Small intestine (tissue), 16 donors: ENCODE measurements around the gene POU2AF1. TPM values are rescaled to one million over a fixed set of nuclear protein-coding genes. Genes with fewer than 3 reads are reported as not detected.
A peak's percentile ranks its signal among the peaks of the same experiment; 100 is the strongest.

Experiments used
- DNase-seq, 2 donors: peaks; one replicate each; pipeline versions ENCODE4 v3.0.0 to v3.0.0-alpha.2; 2013
- FAIRE-seq: peaks from 2 replicates; lab custom pipeline; 2012; peaks lifted over from hg19 to GRCh38; lab: Jason Lieb, UNC
- H3K27ac ChIP-seq, 3 donors: one replicate each; pipeline ENCODE4 v1.5.1; 2013; ENCODE audit warnings: low read length in 2 of 3, mild to moderate bottlenecking in 2 of 3, control low read depth in 1 of 3, inconsistent platforms in 1 of 3, low read depth in 1 of 3, moderate library complexity in 1 of 3
- H3K27me3 ChIP-seq, 3 donors: one replicate each; pipeline ENCODE4 v1.6.1; 2013; ENCODE audit warnings: low read length in 3 of 3, inconsistent platforms in 1 of 3; ENCODE audit not compliant: control insufficient read depth in 3 of 3, insufficient read depth in 3 of 3
- H3K36me3 ChIP-seq, 3 donors: one replicate each; pipeline ENCODE4 v1.6.1; 2013; ENCODE audit warnings: low read length in 3 of 3, inconsistent platforms in 1 of 3, low read depth in 1 of 3, mild to moderate bottlenecking in 1 of 3, moderate library complexity in 1 of 3; ENCODE audit not compliant: control insufficient read depth in 3 of 3, insufficient read depth in 2 of 3
- H3K4me1 ChIP-seq, 3 donors: one replicate each; pipeline ENCODE4 v1.6.1; 2013; ENCODE audit warnings: low read length in 2 of 3, inconsistent platforms in 1 of 3, low read depth in 1 of 3, mild to moderate bottlenecking in 1 of 3, moderate library complexity in 1 of 3; ENCODE audit not compliant: control insufficient read depth in 3 of 3, insufficient read depth in 2 of 3
- H3K4me3 ChIP-seq, 3 donors: one replicate each; pipeline ENCODE4 v1.5.1; 2013; ENCODE audit warnings: low read length in 3 of 3, control low read depth in 1 of 3, inconsistent platforms in 1 of 3, low read depth in 1 of 3, mild to moderate bottlenecking in 1 of 3, moderate library complexity in 1 of 3
- H3K9me3 ChIP-seq, 2 donors: one replicate each; pipeline ENCODE4 v1.6.1; 2013; ENCODE audit warnings: low read depth in 1 of 2, low read length in 1 of 2; ENCODE audit not compliant: control insufficient read depth in 2 of 2, insufficient read depth in 1 of 2
- WGBS, 3 donors: extraction: QIAGEN DNeasy Blood & Tissue Kit; methylation state at CpG; one replicate each; pipeline ENCODE4 v1.1.7; 2013; 5-methylcytosine and 5-hydroxymethylcytosine counted together
- long read RNA-seq, 10 donors: transcript quantifications; one replicate each; lab custom pipeline, GENCODE V29; 2026
- polyA plus RNA-seq, 4 donors: library from polyadenylated mRNA; stranded (reverse) in 3 of 4; unstranded in 1 of 4; fragments of 200-250 nt in 3 of 4; fragments of 120-200 nt in 1 of 4; gene quantifications; one replicate each; pipeline versions ENCODE4 v1.2.1 to v1.2.3, GENCODE V29; 2013
- donor health status: healthy with polysubstance abuse.
- donor health status: control.
- donor health status: control.
- donor health status: Bipolar disorder and iron deficiency.
- donor health status: healthy.

Gene POU2AF1
- polyA plus RNA-seq = 1 to 10 TPM; 1.0 to 9.2 (median 3.4) TPM
- long read RNA-seq, donor 1 = 0 reads
- long read RNA-seq, donor 2 = 0 reads
- long read RNA-seq, donor 3, partial matches to known transcripts = 0 of 1 reads
- long read RNA-seq, donor 3, other reads (novel, unspliced or antisense) = 0 of 1 reads
- long read RNA-seq, donor 4 = 0 reads
- long read RNA-seq, donor 5 = 0 reads
- long read RNA-seq, donor 6 = 0 reads
- long read RNA-seq, donor 7 = 0 reads
- long read RNA-seq, donor 8 = 0 reads
- long read RNA-seq, donor 9 = 0 reads
- long read RNA-seq, donor 10 = 0 reads

- Histone ChIP-seq H3K9me3 (no peaks in the 10 kb centered on the region), H3K27me3 (no peaks in the 10 kb centered on the region), H3K36me3 (no peaks in the 10 kb centered on the region), H3K4me3 (peak within 1 kb of the TSS in 1 of 3 donors; percentile 17), H3K27ac (peak within 1 kb of the TSS in 1 of 3 donors; percentile 67), H3K4me1 (peaks cover 0 to 11% (median 0%) of the 10 kb centered on the region in 3 donors)
- FAIRE-seq (no peak), DNase-seq (no peak)
- WGBS, 3 donors = 58 to 83% (median 70%) methylated on average over 28 to 33 of the region's 33 CpGs
Observed at GRCh38 chr11:111378861-111379601, at the start of gene POU2AF1. TSS of gene POU2AF1 (minus strand) at chr11:111379275. CDS start at chr11:111379177, 98 bp downstream.

- Histone ChIP-seq H3K27ac (no peak overlapping the region), H3K4me1 (no peaks in the 10 kb centered on the region), H3K27me3 (no peaks in the 10 kb centered on the region), H3K4me3 (no peak overlapping the region), H3K36me3 (no peaks in the 10 kb centered on the region), H3K9me3 (no peaks in the 10 kb centered on the region)
- WGBS, 3 donors = 87 to 92% (median 90%) methylated on average over 5 of the region's 5 CpGs
- DNase-seq = no peak
- FAIRE-seq = no peak
Observed at GRCh38 chr11:111428113-111428876, 49.2 kb upstream of the POU2AF1 start.

- H3K4me1 ChIP-seq = peaks cover 0 to 5% (median 0%) of the 10 kb centered on the region in 3 donors
- no peak overlapping the region for H3K4me3 ChIP-seq
- DNase-seq = peak; percentile 50 to 58
- no peaks in the 10 kb centered on the region for H3K27me3 ChIP-seq
- no peaks in the 10 kb centered on the region for H3K9me3 ChIP-seq
- no peak for FAIRE-seq
- WGBS, 3 donors = 33 to 50% (median 36%) methylated on average over 4 of the region's 4 CpGs
- no peaks in the 10 kb centered on the region for H3K36me3 ChIP-seq
- no peak overlapping the region for H3K27ac ChIP-seq
Observed at GRCh38 chr11:111427471-111427912, 48.4 kb upstream of the POU2AF1 start.

- H3K9me3 ChIP-seq = no peaks in the 10 kb centered on the region
- no peaks in the 10 kb centered on the region for H3K27me3 ChIP-seq
- DNase-seq (no peak), FAIRE-seq (no peak)
- no peaks in the 10 kb centered on the region for H3K36me3 ChIP-seq
- H3K4me3 ChIP-seq = no peak overlapping the region
- peaks cover 0 to 10% (median 0%) of the 10 kb centered on the region in 3 donors for H3K4me1 ChIP-seq
- H3K27ac ChIP-seq = no peak overlapping the region
- WGBS, 3 donors = 66 to 86% (median 72%) methylated on average over 6 of the region's 6 CpGs
Observed at GRCh38 chr11:111426617-111427016, 47.5 kb upstream of the POU2AF1 start.

- WGBS, 3 donors = 31 to 73% (median 38%) methylated on average over 1 of the region's 1 CpG
Observed at GRCh38 chr11:111423250-111423615, 44.2 kb upstream of the POU2AF1 start.

GRCh38 chr11:111422494-111423249, 43.6 kb upstream of the POU2AF1 start:
- no peaks in the 10 kb centered on the region for H3K36me3 ChIP-seq
- no peak for FAIRE-seq
- peaks cover 0 to 5% of the 10 kb centered on the region in 2 donors for H3K9me3 ChIP-seq
- WGBS, 3 donors = 27 to 45% (median 30%) methylated on average over 12 of the region's 12 CpGs
- H3K4me3 ChIP-seq = no peak overlapping the region
- H3K4me1 ChIP-seq = peaks cover 0 to 16% (median 3%) of the 10 kb centered on the region in 3 donors
- peak; percentile 66 to 75 for DNase-seq
- H3K27ac ChIP-seq = no peak overlapping the region
- H3K27me3 ChIP-seq = no peaks in the 10 kb centered on the region

More at GRCh38 chr11:111423250-111423615, 44.2 kb upstream of the POU2AF1 start:
- Histone ChIP-seq H3K36me3 (no peaks in the 10 kb centered on the region), H3K4me1 (peaks cover 0 to 16% (median 3%) of the 10 kb centered on the region in 3 donors), H3K4me3 (no peak overlapping the region), H3K27ac (no peak overlapping the region), H3K9me3 (peaks cover 0 to 5% of the 10 kb centered on the region in 2 donors), H3K27me3 (no peaks in the 10 kb centered on the region)
- FAIRE-seq = no peak
- no peak for DNase-seq

GRCh38 chr11:111421251-111421650, 42.2 kb upstream of the POU2AF1 start:
- H3K27me3 ChIP-seq = no peaks in the 10 kb centered on the region
- H3K4me1 ChIP-seq = peaks cover 0 to 21% (median 3%) of the 10 kb centered on the region in 3 donors
- no peak overlapping the region for H3K27ac ChIP-seq
- WGBS, 3 donors = 92 to 95% (median 94%) methylated on average over 5 of the region's 5 CpGs
- DNase-seq (no peak), FAIRE-seq (no peak)
- peaks cover 0 to 5% of the 10 kb centered on the region in 2 donors for H3K9me3 ChIP-seq
- H3K4me3 ChIP-seq = no peak overlapping the region
- no peaks in the 10 kb centered on the region for H3K36me3 ChIP-seq
